Activated T-helper 17 cell treated with anti-CD3 and anti-CD28 coated beads, Interleukin-2, amount 50 U/mL, for 72 hours (primary cell): ENCODE results near the gene OR8S1. TPM values are rescaled to one million over a fixed set of nuclear protein-coding genes. Genes with fewer than 3 reads are reported as not detected.

ENCODE experiments used
- total RNA-seq, 2 donors: library from RNA; stranded (reverse); gene quantifications; one replicate each; pipeline ENCODE4 v1.2.3, GENCODE V29; 2022

OR8S1 gene
- total RNA-seq, 2 donors from 2014 or later: not detected

Other genes starting within 250 kb of the OR8S1 start
- gene ZNF641, start 174.7 kb upstream of the OR8S1 start, total RNA-seq: 10 to 100 TPM in 1 of 2 donors, 1 to 10 TPM in 1; 7.6 to 14.9 TPM
- gene ANP32D, start 53.1 kb upstream of the OR8S1 start, total RNA-seq: not detected
- gene C12orf54, start 43.1 kb upstream of the OR8S1 start, total RNA-seq: not detected
- not detected for gene LALBA, start 44.4 kb downstream of the OR8S1 start, total RNA-seq
- 10 to 100 TPM; 46.7 to 54.3 TPM for gene KANSL2, start 156.6 kb downstream of the OR8S1 start, total RNA-seq
- gene CCNT1, start 191.1 kb downstream of the OR8S1 start, total RNA-seq: 10 to 100 TPM; 64.6 to 64.7 TPM